NCI-H524 (cell line): ENCODE measurements around the gene PEX26.
"Not testable (repeated sequence)": the region's sequence is repeated elsewhere in the genome, so short reads cannot be mapped to it uniquely, and the experiment has no call there.

Experiments used
- DNase-seq, 2 experiments: peaks; one replicate each; lab custom pipeline; 2025; lab: John Stamatoyannopoulos, UW

PEX26 gene

DNA sequence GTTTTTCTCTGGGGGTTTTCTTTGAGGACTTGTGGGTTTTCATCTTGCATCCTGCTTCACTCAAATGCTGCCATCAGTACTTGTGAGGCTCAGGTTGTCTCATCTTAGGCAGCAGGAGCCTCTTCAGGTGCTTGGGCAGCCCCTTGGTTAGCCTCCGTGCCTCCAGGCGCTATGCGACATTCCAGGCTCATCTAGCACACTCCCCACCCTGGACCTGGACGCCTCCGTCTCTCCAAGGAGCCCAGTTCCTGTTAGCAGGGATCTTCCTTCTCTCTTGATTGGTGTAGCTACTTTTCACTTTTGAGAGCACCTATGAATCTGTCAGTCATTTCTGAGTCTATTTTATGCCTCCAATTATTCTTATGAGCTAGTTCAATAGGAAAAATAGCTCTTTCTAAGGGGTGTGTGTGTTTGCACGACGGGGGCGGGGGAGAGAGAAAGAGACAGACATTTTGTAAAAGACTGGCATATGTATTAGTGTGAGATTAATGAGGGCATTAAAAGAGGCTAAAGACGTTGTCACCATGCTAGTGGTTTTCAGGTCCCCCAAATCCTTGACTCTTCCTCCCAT is 40.6 kb downstream of the PEX26 start:
- no peak for DNase-seq

DNA sequence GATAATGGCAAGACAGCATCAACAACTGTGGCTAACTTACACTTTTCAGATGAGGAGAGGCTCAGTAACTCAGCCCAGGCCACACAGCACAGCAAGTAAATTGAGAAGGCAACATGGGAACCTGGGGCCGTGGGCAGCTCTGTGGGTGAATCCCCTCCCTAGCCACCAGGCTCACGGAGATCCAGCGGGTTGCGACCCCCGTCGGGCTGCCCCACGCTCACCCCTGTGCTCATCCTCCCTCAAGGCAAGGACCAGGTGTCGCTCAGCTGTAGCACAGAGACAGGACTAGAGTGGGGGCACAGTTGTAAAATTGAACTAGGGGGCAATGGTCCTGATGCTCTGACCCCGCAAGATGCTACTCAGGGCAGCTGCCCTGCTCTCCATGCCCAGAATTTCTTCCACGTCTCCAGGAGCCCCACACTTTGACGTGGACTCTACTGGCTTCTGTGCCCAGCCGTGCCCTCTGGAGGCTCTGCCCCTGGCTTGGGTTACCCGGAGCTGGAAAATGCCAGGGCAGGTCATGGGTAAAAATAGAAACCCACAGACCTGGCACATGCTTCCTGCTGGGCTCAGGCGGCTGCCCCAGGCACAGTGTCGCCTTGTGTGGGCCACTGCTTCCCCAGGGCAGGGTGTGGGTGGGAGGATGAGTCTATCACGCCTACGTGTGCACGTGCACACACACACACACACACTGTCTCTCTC is 41.8 kb downstream of the PEX26 start:
- no peak for DNase-seq

DNA sequence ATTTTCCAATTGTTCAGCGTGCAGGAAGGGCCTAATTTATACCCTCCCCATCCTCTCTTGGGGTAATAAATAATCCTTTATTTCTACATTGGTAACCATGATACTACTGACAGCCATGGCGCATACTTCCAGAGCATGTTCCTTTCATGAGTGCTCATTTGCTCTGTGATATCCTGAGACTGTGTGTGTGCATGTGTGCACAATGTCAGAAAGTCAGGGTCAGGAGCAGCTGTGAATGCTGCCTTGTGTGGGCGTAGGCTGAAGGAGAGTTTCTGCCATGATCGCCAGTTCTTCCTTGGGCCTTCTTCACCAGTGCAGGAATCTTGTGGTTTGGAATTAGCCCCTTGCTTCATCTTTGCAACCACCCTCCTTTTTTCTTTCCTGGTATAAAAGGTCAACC is 43.1 kb downstream of the PEX26 start:
- DNase-seq: no peak

DNA sequence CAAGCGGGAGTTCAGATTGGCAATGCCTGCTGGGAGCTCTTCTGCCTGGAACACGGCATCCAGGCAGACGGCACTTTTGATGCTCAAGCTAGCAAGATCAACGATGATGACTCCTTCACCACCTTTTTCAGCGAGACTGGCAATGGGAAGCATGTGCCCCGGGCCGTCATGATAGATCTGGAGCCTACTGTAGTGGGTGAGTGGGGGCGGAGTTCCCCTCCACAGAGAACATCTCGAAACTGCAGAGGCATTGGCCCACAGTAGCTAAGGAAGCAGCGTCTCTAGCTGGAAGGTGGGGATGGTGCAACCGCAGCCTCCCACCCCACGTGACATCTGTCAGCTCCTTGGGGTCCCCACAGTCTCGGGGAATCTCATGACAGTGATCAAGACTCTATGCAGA is 43.7 kb downstream of the PEX26 start:
- DNase-seq: no peak

DNA sequence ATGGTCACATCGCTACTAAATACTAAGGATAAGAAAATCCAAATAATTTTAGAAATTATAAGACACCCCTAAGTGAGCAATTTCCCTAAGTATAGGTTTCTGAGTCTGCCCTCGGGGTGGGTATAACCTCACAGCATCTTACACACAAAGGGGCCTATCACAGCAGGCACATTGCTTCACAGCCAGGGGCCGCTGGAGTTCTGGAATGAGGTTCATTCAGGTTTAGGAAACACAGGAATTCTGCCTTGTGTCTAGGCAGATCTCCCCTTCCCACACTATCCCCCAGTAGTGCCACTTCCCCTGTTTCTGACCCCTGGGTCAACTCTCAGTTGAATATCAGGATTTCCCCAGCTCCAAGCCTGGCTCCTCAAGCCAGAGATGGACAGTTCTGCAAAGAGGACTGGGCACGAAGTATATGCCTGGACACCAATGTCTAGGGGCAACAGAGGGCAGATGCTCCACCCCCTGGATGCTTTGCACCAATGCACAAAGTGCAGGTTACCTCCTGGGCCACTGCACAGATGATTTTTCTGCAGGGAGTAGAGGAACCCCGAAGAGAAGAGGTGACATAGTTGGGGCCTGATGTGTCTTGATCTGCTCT is 44.3 kb downstream of the PEX26 start:
- DNase-seq: peak in 1 of 2 experiments; percentile 10

DNA sequence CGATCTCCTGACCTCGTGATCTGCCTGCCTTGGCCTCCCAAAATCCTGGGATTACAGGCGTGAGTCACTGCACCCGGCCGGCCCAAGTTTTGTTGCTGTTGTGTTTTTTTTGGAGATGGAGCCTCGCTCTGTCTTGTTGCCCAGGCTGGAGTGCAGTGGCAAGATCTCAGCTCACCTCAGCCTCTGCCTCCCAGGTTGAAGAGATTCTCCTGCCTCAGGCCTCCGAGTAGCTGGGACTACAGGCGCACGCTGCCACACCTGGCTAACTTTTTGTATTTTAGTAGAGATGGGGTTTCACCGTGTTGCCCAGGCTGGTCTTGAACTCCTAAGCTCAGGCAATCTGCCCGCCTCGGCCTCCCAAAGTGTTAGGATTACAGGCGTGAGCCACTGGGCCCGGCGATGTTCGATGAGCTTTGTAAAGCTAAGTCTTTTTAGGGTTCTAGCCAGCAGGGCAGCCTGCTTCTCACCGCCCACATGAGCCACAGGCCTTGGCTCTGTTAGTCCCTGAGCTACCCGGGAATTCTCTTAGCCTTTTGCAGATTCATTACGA is 45.8 kb downstream of the PEX26 start:
- not testable (repeated sequence) for DNase-seq

DNA sequence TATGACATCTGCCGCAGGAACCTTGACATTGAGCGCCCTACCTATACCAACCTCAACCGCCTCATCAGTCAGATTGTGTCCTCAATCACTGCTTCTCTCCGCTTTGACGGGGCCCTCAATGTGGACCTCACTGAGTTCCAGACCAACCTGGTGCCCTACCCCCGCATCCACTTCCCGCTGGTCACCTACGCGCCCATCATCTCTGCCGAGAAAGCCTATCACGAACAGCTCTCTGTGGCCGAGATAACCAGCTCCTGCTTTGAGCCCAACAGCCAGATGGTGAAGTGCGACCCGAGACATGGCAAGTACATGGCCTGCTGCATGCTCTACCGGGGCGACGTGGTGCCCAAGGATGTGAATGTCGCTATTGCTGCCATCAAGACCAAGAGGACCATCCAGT is 48.8 kb downstream of the PEX26 start:
- DNase-seq: no peak

DNA sequence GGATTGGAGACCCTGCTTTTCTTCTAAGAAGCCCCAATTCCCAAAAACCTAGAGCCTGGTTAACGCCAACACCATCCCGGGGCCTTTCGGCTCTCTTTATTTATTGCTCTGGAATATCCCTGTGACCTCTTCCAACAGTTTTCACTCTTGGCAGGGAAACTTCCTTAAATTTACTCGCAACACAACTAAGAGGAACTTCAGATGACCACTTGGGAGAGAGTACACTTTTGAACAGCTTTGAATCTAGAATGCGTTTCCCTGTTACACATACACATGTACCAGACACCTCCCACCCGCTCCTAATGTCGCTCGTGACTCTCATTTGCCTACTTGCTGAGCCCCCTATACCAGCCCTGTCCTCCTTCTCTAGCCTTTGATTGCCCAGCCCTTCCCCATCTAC is 52.2 kb downstream of the PEX26 start:
- DNase-seq: no peak

DNA sequence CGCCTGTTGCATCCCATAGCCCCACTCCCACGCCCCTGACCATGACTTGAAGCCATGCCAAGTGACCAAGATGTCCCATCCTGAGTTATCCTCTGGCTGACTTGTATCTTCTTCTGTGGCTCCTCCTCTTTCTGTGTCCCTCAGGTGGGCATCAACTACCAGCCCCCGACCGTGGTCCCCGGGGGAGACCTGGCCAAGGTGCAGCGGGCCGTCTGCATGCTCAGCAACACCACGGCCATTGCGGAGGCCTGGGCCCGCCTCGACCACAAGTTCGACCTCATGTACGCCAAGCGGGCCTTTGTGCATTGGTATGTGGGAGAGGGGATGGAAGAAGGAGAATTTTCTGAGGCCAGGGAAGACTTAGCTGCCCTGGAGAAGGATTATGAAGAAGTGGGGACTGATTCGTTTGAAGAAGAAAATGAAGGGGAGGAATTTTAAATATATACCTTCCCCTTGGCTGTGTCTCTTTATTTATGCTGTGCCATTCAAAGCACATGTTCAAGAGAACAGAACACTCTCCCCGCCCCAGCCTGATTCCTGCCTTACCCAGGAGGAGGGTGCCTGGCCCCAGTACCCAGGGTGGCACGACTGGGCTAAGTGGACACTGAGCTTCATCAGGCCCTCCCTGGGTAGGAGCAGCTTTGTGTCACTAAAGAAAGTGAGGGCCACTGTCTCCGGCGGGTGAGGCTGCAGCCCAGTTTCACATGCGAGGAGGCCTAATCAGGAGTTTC is 53.1 kb downstream of the PEX26 start:
- DNase-seq: no peak

DNA sequence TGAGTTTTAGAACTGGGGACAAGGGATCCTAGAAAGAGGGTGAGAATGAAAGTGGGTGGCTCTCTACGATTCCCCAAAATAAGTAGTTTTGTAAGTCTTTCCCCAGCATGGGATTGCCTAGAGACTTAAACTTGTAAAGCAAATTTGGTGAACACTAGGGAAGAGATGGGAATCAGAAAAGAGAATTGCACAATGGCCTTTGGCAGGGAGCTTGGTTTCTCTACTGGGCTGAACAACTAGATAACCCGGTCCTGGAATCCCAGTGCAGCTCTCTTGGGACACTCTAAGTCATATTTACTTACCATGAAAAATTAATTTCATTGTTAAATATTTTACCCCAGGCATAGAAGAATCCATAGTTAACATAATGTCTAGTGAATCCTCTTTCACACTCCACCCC is 55.7 kb downstream of the PEX26 start:
- no peak for DNase-seq

DNA sequence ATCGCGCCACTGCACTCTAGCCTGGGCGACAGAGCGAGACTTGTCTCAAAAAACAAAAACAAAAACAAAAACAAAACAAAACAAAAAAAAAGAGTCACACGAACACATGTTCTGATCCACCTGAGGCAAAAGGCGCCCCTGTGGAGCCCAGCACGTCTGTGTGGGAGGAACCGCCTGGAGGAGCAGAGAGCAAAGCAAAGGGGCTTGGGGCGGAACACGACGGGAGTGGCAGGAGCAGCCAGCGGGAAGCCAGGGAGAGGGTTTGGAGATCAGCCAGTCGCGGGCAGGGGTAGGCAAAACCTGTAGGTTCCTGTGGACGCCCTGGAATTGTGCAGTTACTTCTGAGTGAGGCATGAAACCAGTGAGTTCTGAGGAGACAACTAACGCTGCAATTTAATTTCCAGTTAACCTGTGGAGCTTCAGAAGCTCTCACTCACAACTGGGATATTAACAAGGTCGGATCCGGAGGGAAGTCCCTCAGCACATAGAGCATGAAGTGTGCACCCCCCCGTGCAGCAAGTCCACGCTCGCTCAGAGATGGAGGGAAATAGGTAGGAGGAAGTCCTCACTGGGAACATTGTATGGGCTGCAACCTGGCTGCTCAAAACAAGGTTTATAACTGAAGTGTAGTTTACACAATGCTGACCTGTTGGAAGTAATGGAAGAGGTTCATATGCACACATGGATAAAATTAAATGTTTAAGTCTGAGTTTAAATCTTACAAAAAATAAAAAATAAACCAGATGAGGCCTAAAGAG is 59.0 kb downstream of the PEX26 start:
- DNase-seq: no peak

DNA sequence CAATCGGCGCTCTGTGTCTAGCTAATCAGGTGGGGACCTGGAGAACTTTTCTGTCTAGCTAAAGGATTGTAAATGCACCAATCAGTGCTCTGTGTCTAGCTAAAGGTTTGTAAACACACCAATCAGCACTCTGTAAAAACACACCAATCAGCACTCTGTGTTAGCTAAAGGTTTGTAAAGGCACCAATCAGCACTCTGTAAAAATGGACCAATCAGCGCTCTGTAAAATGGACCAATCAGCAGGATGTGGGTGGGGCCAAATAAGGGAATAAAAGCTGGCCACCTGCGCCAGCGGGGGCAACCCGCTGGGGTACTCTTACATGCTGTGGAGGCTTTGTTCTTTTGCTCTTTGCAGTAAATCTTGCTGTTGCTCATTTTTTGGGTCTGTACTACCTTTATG is 63.2 kb downstream of the PEX26 start:
- not testable (repeated sequence) for DNase-seq

DNA sequence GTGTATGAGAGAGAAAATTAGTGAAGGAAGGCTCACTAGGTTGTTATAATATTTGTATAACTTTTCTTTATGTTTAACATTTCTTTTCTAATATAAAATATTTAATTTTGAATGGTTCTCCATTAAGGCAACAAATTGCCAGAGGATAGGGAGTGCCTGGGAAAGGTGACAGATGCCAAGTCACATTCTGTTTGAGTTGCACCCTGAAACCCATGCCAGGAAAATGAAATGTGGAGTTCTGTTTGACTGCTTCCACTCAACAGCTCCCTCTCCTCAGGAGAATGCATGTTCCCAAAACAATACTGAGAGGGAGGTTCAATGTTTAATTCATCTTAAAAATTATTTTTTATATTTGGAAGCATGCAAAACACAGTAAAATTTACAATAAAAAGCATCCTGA is 66.3 kb downstream of the PEX26 start:
- DNase-seq: no peak

DNA sequence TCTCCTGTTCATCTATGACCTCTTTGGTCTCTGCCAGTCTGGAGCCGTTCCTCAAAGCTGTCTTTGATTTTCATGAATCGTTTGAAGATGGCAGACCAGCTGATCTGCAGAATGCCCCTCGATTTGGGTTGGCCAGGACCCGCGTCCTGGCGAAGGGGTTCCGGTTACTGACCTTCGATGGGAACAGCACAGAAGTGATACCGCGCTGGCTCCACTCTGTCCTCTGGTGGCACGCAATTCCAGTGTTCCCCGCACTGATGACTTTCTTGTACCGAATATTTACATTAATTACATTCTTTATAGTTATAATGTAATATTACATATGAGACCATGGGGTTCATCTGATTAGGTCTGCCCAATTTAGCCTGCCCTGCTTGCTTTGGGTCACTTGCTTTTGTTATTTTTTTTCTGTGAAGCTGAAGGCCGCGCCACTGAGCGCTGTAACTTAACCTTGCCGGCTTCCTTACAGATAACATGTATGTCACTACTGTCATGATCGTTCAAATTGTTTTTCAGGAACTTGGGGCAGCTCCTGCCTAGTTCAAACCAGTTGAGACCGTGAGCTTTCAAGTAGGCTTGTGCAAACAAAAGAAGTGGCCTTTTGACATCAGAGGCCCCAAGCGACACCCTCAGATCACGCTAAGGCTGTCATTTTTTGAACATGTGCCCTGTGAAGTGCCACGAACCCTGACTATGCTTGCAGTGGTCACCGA is 68.0 kb downstream of the PEX26 start:
- DNase-seq: no peak

DNA sequence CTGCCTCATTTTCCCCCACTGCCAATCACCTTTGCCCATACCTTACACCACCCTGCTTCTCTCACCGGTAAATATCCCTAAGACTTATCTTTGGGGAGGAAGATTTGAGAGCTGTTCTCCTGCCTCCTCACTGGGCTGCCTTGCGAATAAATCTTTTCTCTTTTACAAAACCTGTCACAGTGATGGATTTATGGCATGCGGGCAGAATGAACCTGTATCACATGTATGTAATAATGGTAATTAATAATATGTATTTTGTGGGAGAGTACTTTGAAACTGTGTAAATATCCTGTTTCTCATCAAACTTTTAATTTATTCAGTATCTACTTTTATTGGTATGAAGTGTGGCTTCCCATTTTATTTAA is 68.6 kb downstream of the PEX26 start:
- no peak for DNase-seq

DNA sequence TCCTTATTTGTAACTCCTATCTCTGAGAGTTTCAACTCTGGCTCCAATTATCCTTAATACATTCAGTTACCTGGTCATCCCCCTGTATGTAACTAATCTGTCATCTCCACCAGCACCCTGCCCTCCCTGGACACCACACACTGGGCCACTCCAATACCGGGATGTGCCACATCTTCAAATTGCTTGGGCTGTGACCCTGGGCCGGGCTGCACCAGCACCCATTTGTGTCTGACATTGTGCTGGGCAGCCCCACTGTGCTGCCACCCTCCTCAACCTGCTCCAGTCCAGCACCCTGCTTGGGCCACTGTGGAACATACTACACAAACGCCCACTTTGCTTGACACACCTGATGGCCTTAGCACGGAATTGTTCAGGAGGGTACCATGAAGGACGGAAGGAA is 70.0 kb downstream of the PEX26 start:
- DNase-seq: no peak

DNA sequence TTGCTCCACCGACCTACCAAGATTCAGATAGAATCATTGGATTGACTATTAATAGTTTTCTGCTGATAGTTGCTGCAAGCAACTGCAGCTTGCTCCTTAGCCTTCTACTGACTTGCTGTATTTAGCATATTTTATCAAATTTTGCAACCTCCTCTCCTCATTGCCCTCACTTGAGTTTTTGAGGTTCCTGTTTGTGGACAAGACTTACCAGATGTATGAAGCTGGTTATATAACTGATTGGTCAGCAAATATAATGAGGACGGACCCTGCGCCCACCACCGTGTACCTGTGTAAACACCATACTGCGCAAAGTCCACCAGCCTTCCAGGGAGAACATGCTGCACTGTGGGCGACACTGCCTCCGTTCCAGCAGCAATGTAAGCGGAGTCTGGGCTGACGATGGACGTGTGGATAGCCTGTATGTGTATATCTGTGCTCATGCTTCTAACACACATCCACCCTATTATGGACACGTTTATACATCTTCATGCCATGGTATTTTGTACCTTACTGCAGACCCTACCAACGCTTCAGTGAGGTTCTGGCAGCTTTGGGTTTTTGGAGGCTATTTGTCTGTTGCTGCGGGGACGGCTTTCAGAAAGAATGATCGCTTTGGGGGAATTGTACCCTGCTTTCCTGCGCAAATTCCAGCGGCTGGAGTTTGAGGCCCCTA is 70.6 kb downstream of the PEX26 start:
- DNase-seq: no peak

DNA sequence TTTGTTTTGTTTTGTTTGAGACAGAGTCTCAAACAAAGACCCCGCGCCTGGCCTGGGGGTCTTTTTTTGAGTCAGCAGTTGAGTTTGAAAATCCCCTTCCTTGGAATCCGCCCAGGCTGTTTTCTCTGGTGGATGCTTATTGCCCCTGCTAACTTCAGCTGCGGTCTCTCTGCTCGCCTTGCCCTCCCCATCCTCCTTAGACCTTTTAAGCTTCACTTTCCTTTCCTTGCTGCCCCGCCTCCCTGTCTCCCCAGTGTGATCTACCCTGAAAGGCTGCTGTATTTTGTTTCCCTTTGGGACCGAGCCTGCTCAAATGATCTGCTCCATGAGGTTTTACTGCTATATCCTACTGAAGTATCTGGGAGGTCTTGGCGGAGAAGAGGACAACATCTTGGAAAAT is 74.7 kb downstream of the PEX26 start:
- DNase-seq: no peak

DNA sequence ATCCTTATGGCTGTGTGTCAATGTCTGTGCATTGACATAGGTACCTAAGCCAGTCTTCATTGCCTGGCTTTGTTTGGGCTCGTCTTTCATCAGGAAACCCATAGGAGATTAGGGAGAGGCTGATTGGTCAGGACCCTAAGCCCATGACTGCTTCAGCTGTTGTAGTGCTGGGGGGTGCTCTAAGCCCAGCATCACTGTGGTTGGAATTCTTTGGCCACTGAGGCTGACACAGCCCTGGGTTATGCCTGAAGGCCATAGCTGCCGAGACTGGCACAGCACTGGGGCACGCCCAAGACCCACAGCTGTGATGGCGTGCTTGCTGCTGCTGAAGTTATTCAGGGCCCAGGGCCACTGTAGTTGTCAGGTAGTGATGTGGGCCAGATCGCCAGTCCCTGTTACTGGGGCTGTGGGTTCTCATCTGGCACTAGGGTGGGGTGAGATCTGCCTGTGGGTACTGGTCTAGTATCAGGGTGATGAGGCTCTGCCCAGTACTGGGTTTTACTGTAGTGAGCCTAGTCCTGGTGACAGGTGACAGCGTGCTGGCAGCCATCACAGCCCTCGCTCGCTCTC is 77.1 kb downstream of the PEX26 start:
- DNase-seq: no peak
